ENCODE results near the gene SOAT2.

Gene SOAT2

DNA sequence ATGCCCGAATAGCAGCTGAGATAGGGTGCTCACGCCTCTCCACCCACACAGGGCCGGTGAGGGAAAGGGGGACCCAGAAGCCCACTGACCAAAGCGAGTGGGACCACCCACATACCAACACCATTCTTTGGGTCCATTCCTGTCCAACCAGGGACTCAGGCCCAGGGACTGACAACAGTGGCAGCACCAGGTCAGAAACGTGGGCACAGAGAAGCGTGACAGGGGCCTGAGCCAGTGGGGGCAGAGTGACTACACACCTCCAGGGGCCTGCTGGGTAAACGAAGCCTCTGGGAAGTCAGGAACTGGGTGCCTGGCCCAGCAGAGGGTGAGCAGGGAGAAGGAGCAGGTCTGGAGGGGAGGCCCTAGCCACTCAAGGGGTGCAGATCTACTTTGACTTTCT, 37.8 kb upstream of the SOAT2 start:
- DNase-seq (ENCODE audit: low read depth) = no peak

DNA sequence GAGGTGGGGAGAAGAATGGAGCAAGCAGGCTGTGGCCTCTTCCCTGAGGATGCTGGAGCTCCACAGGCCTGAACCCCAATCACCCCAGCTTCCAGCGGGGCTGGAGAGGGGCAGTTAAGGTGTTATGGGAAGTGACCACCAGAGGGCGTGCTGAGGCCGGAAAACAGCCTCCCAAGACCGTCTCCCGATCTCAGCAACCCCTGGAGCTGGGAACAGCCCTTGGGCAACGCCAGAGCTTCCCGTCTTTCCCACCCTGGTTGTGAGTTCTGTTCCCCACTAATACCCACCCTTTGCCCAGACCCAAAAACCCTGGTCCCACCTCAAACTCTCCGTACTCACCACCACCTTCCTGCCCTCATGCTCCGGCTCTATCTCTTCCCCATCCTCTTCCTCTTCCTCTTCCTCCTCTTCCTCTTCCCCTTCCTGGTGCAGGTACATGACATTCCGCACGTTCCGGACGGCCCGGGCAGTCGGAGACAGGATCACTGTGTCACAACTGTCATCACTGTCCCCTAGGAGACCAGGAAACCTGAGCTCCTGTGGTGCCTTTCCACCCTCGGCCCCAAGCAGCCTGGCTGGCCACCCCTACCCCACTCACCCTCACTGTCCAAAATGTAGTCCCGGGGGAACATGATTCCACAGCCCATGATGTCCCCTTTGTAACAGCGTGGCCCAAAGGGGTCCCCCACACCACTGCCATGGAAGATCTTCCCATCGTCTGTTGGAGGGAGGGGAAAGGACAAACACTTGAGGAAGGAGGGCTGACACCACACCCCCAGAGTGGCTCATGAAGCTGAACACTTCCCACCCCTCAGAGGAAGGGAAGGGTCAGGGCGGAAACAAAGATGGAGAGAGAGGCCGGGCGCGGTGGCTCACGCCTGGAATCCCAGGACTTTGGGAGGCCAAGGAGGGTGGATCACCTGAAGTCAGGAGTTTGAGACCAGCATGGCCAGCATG, 37.0 kb upstream of the SOAT2 start:
- no peak for DNase-seq (ENCODE audit: low read depth)

DNA sequence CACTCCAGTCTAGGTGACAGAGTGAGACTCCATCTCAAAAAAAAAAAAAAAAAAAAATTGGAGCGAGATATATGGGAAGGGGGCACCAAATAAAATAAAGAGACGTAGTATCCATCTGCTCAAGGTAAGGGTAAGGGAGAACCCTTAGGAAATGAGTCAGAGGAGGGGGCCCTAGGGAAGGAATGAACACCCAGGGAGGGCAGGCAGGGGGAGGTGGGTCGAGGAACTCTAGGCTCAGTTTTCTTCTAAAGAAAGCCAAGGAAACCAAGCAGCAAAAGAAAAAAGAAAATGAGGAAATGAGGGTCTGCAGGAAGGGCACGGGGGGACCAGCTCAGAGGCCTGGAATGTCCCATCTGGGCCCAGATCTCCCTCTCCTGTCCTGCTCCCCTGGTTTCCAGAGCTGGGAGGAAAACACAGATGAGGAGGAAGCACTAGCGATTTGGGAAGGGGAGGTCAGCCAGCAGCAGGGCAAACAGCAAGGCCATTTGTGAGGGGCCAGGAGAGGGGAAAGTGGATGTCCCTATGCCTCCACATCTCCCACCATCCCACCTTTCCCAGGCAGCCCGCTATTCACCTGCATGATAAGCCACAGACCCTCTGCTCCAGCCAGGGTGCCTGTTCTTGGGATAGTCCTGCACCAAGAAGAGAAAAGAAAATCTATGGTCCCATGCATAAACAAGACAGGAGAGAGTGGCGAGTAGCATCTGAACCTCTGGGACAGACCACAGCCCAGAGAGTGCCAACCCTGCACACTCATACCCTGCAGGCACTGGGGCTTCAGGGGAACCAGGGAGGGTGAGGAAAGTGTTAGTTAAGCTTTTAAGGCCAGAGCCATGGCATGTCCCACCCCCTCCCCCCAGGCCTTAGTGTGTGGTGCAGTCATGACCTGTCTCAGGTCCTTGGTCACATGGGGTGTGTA, 36.0 kb upstream of the SOAT2 start:
- DNase-seq (ENCODE audit: low read depth) = no peak

DNA sequence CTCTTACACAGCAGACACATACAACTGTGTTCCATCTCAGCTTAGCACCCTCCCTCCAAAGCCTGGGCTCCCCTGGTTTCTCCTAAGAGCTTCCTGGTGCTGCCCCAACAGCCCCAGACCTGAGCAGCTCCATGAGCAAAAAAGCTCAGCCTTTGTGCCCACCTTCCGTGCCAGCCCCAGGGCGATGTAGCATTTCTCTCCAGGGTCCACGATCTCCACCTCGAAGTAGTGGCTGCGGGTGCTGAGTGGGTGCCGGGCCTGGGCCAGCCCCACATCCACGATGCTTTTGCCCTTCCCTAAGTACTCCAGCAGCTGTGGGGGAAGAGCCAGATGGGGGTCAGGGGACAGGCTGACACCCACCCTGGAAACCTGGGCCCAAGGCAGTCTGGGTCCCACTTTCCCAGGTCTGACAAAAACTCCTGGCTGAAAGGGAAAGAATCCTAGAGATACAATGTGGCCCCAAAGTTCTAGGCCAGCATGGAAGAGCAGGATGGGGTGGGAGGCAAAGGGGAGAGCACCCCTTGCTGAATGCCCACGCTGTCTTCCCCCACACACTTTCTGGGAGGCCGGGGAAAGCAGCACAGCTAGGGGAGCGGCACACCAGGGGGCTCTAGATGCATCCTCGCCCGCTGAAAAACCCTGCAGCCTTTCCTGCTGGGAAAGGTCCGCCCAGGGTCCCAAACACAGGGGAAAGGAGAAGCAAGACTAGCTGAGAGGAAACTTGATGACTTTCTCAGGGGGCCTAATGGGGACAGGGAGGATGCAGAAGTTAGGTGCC, 35.1 kb upstream of the SOAT2 start:
- no peak for DNase-seq (ENCODE audit: low read depth)

DNA sequence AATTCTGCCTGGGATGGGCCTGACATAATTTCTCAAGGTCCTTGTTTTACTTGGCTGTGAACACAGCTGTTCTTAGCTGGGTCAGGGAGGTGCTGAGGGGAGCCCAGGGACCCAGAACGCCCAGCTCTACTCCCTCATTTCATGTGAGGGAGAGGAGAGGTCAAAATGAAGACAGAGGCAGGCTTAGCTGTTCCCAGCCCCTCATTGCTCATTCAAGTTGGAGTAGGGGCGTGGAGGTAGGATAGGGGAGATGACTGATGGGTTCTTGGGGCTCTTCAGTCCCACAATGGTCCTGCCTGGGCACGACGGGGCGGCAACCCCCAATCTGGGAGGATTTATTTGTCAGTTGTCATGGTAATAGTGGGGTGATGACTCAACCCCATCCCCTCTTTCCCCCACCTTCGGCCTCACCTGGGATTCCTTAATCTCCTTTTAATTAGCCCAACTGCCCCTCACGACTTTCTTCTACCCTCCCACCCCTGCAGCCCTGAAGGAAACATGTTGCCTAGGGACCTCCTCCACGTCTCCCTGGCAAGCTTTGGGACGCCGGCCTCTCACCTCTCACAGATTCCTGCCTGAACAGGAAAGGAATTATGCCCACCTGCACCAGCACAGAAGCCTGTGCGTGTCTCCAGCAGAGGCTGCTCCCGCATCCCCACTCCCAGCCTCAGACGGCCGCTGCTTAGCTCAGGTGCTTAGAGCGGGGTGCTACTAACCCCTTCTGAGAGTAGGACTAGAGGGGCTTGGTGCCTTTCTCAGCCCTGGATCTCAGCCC, 34.3 kb upstream of the SOAT2 start:
- DNase-seq (ENCODE audit: low read depth) = no peak

DNA sequence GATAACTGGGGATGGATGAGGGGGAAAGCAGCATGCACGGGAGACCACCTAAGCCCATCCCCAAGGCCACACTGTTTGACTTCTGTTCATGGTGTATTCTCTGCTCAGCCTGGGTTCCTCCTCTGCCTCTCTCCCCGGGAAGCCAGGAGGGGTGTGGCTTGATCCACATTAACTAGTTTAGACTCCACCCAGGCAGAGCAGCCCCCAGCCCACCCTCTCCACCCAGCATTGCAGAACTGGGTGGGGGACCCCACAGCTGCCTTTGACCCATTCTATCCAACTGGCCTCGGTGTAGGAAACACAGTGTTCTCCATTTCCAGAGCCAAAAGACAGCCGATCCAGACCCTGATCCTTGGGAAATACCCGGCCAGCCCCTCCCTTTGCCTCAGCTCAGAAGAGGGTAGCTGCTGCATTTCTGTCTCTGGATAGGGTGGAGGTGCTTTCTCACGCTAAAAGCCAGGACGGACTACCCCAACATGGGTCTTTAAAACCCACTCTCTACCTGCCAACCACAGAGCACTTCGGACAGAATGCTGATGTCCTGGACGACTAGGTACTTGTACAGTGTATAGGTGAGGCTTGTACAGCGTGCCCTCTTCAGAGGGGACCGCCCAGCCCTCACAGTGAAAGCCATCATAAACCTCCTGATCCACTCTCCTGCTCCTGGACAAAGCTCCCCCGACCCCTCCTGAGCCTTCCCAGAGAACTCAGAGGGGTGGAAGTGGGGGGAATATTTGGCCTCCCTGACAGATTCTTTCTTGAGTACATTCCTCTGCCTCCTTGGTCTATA, 33.5 kb upstream of the SOAT2 start:
- DNase-seq (ENCODE audit: low read depth) = no peak

DNA sequence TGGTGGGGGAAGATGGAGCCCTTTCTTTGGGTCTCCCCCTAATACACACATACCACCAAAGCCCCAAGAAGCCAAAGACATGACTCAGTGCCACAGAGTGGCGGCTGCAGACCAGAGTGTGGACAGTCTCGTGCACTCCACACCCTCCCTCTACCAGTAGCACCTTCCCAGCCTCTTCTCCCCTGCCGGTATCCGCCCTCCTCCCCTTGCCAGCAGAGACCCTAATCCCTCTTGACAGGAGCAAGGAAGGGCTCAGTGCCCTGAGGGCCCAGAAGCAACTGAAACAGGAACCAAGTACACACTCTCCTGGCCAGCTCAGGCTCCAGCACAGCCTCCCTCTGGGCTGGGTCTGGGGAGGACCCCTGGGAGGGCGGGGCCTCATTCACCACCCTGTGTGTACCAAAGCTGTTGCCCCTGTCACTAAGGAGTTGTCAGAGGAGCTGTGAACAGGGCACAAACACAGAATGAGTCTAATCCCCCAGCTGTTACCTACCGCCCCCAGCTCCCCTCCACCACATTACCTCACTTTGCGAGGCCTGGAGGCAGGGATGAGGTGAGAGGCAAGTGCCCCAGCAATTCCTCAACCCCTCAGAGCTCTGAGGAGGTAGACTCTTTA, 32.3 kb upstream of the SOAT2 start:
- DNase-seq (ENCODE audit: low read depth) = no peak

DNA sequence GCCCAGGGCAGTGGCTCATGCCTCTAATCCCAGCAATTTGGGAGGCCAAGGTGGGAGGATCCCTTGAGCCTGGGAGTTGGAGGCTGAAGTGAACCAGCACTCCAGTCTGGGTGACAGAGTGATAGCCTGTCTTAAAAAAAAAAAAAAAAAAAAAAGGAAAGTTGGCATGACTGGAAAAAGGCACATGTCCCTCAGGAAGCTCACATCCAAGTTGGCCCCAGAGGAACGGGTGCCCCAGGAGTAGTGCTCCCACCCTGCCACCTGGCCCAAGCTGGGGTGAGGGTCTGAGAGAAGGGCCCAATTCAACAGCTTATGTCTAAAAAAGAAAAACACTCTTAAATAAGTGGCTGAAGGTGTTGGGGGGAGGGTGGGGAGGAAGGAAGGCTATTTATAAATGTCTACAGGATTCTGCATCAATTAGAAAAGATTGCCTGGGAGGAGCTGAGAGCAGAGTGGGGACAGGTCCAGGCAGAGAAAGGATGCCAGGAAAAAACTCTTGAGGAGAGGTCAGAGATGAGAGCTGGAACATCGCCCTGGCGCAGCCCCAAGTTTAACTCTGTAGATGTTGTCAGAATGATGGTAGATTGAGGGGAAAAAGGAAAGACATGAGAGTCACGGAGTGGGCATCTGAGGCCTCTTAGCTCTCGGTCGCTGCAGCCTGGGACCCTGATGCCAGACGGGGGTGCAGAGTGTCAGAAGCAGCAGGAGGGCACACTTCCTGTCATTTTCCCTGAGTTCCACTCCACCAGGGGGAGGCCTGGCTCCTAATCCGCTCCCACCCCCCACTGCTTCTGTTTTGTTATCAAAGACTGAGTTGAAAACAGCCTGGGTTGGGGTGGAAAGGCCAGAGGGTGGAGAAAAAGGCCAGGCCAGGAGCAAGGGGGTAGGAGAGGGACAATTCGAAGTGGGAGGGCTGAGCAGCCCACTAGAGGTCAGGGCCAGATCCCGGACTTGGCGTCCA, 31.4 kb upstream of the SOAT2 start:
- DNase-seq (ENCODE audit: low read depth) = no peak

DNA sequence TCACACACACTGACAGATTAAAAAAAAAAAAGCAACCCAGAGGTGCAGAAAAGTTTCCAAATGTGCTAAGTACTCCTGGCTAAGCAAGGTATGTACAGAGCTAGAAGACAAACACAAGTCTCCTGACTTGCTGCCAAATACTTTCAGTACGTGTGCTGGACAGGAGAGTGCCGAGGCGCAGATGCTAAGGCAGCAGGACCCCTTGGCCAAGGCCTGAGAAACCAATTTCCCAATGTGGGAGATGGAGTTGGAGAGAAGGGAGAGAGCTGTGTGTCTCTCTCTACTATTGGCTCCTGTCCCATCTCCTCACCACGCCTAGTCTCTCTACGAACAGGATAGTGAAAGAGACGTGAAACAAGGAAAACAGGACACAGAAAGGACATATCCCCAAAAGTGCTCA, 29.4 kb upstream of the SOAT2 start:
- no peak for DNase-seq (ENCODE audit: low read depth)

DNA sequence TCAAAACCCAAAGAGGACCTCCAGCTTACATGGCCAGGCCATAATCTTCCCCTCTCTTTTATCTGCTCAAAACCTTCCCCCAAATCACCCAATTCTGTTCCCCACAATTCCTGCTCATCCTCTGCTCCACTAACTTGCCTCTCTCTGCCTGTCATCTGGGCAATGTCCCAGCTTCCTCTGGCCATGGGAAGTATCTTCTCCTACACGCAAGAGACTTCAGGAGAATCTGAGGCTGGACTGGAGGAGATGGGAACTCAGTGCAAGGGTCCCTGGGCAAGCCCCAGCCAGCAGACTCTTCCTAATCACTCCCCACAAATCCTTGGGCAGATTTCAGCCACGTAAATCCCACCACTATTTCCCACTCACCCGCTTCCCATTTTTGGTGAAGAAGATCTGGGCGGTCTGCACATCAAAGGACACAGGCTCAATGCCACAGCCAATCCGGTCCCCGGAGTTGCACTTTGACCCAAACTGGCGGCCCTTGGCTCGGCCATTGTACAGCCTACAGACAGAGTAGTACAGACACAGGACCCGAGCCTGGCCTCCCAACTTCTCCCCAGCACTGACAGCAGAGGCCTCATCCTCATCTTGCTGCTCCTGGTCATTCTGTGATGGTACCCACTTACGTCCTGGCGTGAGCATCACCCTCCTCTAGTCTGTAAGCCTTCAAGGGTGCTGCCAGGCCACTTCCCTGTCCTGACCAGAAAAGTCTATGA, 28.8 kb upstream of the SOAT2 start:
- no peak for DNase-seq (ENCODE audit: low read depth)

DNA sequence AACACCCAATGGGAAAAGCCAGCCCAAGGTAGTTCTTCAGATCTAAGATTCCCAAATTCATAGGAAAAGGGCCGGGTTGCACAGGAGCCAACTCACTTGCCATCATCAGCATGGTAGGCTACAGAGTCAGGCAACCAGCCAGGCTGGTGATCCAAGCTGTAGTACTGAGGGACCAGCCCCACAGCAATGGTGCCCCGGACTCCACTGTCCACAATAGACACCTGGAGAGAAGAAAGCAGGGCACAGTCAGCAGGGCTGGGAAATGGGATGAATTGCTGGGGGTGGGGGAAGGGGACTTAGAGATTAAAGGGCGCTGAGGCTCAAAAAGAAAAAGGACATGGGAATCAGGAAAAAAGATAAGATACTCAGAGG, 28.3 kb upstream of the SOAT2 start:
- DNase-seq (ENCODE audit: low read depth) = no peak

DNA sequence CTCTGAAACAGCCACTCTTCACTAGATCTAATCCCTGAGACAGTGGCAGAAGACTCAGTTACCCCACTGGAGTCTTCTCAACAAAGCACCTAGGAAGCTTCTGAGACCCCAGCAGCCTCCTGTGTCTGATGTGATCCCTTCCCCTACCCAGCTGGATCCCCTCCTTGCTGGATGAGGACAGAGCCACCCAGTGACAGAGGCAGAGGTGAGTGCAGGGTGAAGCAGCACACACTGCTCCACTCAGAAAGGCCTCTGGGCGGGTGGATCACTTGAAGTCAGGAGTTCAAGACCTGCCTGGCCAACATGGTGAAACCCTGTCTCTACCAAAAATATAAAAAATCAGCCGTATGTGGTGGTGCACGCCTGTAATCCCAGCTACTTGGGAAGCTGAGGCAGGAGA, 26.8 kb upstream of the SOAT2 start:
- DNase-seq (ENCODE audit: low read depth) = no peak

DNA sequence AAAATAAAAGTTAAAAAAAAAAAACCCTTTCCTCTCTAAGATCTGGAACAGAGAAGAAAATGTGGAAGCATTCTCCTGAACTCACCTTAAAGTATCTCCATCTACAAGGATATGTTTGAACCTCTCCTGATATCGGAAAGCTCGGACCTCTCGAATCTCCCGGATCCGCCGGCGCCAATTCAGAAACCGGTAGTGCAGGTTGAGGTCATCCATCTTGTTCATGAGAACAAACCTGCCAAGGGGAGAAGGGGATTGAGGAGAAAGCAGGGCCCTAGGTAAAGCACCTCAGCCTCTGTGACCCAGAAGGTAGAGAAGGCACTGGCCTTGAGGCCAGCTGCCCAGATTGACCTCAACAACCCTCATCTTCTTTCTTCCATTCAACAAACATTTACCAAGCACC, 26.3 kb upstream of the SOAT2 start:
- DNase-seq (ENCODE audit: low read depth) = no peak

DNA sequence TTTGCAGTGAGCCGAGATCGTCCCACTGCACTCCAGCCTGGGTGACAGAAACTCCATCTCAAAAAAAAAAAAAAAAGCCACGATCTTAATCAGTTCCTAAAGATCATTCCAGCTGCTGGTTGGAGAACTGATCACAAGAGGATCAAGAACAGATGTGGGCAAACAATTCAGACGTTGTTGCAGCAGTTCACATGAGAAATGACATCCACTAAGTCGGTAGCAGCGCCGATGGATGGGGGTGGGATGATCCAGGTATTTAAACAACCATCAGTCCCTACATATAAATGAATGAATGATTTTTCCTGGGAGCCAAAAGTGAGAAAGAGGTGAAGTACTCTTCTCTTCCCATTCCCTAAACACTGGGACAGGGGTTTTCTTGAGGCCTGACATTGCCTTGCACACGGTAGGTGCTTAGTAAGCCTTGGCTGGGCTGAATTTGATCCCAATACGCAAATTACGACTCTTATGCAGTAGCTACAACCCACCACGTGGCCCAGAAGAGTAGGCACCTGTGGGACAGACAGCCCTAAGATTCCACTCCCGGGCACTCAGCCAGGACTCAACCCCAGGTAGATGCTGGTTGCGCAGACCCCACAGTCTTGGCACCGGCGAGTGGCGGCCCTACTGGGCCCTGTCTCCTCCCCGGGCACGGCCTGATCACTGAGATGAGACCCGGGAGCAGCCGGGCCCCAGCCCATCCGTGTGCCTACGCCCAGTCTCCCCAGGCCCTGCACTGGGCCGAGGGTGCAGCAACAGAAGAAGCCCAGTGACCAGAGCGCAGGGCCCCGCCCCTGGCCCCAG, 24.7 kb upstream of the SOAT2 start:
- DNase-seq (ENCODE audit: low read depth) = no peak

DNA sequence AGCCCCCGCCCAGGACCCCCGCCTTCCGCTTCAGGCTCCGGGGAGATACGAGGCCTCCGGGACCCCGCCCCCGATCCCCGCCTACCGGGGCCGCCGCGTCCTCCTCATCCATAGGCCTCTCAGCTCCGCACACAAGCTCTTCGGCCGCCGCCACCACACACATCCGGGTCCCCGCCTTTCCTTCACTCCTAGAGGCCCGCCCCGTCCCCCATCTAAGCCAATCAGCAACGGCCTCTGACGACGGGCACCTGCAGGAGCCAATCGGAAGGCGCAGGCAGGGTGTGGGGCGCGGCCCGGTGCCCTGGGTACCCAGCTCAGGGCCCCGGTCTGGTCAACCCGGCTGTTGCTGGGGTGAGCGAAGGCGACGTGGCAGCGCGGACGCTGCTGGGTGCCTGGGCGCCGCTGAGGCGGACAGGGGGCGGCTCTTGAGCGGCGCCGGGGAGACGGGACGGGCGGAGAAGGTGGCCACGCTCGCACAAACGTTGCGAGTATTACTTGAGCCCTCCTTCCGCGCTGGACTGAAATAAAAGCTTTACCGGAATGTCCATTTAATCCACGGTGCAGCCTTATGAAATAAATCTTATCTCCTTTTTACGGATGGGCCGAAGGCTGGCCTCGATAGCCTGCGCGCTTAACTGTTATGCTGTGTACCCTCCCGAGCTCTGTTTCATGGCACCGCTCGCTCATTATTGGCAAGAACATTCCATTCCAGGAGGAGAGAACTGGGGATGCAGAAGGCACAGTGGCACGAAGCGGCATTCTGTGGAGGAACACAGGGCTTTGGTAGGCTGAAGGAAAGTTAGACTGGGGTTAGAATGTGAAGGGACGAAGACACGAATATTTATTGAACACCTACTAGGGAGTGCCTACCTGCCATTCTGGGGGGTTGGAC, 23.8 kb upstream of the SOAT2 start, which contains the start of gene SPRYD3:
Gene SPRYD3 (minus strand): TSS at position 165 of the 892 bp plus-strand sequence. CDS start 57 bp downstream, at position 108.
- DNase-seq (ENCODE audit: low read depth) = peak; percentile 91

DNA sequence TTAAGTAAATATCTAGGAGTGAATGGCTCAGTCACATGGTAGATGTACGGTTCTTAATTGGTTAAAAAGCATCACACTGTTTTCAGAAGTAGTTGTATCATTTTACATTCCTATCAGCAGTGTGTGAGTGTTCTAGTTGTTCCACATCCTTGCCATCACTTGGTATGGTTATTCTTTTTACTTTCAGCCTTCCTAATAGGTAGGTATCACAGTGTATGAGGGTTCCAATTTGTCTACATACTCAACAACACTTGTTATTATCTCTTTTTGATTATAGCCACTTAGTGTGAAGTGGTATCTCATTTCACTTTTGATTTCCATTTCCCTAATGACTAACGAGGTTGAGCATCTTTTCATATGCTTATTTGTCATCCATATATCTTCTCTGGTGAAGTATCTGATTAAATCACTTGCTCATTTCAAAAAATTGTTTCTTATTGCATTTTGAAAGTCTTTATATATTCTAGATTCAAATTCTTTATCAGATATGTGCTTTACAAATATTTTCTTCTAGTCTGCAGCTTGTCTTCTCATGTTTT, 20.6 kb upstream of the SOAT2 start:
- DNase-seq (ENCODE audit: low read depth) = no peak

Measured in stromal cell of bone marrow (primary cell).